CD4-positive, alpha-beta T cell treated with Interleukin-17A for 1 hour (primary cell): ENCODE measurements around the gene ARSK.

ENCODE experiments used
- DNase-seq: peaks from one replicate; pipeline ENCODE4 v3.0.0-alpha.2; 2020

ARSK gene

GRCh38 chr5:95565280-95565920 is 10.5 kb downstream of the ARSK start:
- DNase-seq = no peak

GRCh38 chr5:95572016-95572415 is 17.1 kb downstream of the ARSK start:
- no peak for DNase-seq

GRCh38 chr5:95581576-95581975 is 26.7 kb downstream of the ARSK start:
- no peak for DNase-seq

GRCh38 chr5:95583992-95584391 is 29.1 kb downstream of the ARSK start:
- no peak for DNase-seq

GRCh38 chr5:95590880-95591279 is 36.0 kb downstream of the ARSK start:
- no peak for DNase-seq

GRCh38 chr5:95591490-95591901 is 36.6 kb downstream of the ARSK start:
- no peak for DNase-seq

- no peak for DNase-seq
Measured at GRCh38 chr5:95595289-95595931, 40.5 kb downstream of the ARSK start.

- DNase-seq = no peak
Measured at GRCh38 chr5:95599252-95599651, 44.4 kb downstream of the ARSK start.

GRCh38 chr5:95600557-95600956 is 45.7 kb downstream of the ARSK start:
- no peak for DNase-seq

DNA sequence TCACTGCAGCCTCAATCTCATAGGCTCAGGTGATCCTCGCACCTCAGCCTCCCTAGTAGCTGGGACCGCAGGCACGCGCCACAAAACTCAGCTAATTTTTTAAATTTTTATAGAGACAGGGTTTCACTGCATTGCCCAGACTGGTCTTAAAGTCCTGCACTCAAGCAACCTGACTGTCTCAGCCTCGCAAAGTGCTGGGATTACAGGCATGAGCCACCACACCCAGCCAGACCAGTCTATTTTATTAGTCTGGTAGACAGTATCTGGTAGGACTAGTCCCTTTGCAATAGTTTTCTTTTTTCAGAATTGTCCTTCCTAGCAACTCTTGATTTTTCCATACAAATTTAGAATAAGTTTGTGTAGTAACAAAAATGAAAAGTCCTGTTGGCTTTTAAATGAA is 50.9 kb downstream of the ARSK start:
- no peak for DNase-seq

GRCh38 chr5:95606419-95606818 is 51.5 kb downstream of the ARSK start:
- no peak for DNase-seq

GRCh38 chr5:95609711-95610110 is 54.8 kb downstream of the ARSK start:
- no peak for DNase-seq

DNA sequence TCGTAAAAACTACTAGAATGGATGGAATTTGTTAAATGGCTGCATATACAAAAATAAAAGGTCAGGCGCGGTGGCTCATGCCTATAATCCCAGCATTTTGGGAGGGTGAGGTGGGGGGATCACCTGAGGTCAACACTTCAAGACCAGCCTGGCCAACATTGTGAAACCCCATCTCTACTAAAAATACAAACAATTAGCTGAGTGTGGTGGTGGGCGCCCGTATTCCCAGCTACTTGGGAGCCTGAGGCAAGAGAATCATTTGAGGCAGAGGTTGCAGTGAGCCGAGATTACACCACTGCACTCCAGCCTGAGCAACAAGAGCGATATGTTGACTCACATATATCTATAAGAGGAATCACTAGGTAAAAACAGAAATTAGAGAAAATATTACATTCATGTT is 55.6 kb downstream of the ARSK start:
- DNase-seq = no peak

- DNase-seq = no peak
Measured at GRCh38 chr5:95611396-95611795, 56.5 kb downstream of the ARSK start.

GRCh38 chr5:95613514-95613913 is 58.6 kb downstream of the ARSK start:
- no peak for DNase-seq

- no peak for DNase-seq
Measured at GRCh38 chr5:95615164-95615467, 60.2 kb downstream of the ARSK start.

DNA sequence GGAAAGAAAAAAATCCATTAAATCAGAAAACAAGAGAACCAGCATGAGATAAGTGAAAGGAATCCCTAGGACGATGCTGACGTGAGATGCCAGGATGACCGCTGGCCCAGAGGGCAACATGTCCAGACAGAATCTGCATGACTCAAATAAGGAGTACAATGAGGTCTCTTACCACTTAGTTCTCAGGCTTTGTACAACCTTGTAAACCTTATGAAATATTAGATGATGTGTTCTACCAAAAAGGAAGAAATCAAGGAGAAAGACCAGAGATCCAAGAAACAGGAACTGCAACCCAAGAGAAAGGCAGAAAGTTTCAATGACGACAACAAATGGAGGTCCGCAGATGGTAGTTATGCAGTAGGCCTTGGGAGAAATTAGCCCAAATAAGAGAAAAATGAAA is 62.2 kb downstream of the ARSK start:
- no peak for DNase-seq

- peak; percentile 7 for DNase-seq
Measured at GRCh38 chr5:95619096-95619495, 64.2 kb downstream of the ARSK start.

GRCh38 chr5:95619514-95620029 is 64.7 kb downstream of the ARSK start:
- no peak for DNase-seq

DNA sequence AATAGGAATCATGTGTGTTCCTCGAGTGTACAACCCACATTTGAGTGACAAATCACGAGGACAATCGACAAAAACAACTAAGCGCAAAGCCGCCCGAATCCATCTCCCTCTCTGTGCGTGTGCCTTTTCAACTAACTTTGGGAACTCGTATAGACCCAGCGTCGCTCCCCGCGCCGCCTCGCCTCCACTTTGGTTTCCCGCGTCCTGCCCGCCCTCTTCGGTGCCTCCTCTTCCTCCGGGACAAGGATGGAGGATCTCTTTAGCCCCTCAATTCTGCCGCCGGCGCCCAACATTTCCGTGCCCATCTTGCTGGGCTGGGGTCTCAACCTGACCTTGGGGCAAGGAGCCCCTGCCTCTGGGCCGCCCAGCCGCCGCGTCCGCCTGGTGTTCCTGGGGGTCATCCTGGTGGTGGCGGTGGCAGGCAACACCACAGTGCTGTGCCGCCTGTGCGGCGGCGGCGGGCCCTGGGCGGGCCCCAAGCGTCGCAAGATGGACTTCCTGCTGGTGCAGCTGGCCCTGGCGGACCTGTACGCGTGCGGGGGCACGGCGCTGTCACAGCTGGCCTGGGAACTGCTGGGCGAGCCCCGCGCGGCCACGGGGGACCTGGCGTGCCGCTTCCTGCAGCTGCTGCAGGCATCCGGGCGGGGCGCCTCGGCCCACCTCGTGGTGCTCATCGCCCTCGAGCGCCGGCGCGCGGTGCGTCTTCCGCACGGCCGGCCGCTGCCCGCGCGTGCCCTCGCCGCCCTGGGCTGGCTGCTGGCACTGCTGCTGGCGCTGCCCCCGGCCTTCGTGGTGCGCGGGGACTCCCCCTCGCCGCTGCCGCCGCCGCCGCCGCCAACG is 65.3 kb downstream of the ARSK start, which contains the start of gene GPR150:
GPR150 (plus strand) TSS at position 58 of the 840 bp plus-strand sequence; CDS start at position 247, 189 bp downstream.
- DNase-seq = peak; percentile 59

- DNase-seq = peak; percentile 39
Measured at GRCh38 chr5:95620870-95621838, 66.3 kb downstream of the ARSK start.

- peak; percentile 72 for DNase-seq
Measured at GRCh38 chr5:95621839-95622629, 67.1 kb downstream of the ARSK start.
